NT2/D1 (cell line): ENCODE measurements around the gene VTI1A.

ENCODE experiments used
- DNase-seq: peaks from one replicate; pipeline ENCODE4 v3.0.0-alpha.2; 2011; ENCODE audit warnings: low read depth, low spot score
- H3K27me3 ChIP-seq: 2 replicates; pipeline ENCODE4 v1.6.0; 2011; ENCODE audit warnings: mild to moderate bottlenecking; ENCODE audit not compliant: insufficient read length, insufficient read depth
- H3K36me3 ChIP-seq: 2 replicates; pipeline ENCODE4 v1.6.1; 2011; ENCODE audit warnings: mild to moderate bottlenecking, low read length, mixed read lengths; ENCODE audit not compliant: insufficient read depth, insufficient read length
- H3K4me1 ChIP-seq: 2 replicates; pipeline ENCODE4 v1.5.1; 2011; ENCODE audit not compliant: insufficient read depth, insufficient read length
- H3K4me3 ChIP-seq: 2 replicates; pipeline ENCODE4 v1.5.1; 2011; ENCODE audit warnings: low read depth; ENCODE audit not compliant: insufficient read length
- H3K9ac ChIP-seq: 2 replicates; pipeline ENCODE4 v1.6.0; 2011; ENCODE audit warnings: low read depth; ENCODE audit not compliant: insufficient read length
- H3K9me3 ChIP-seq: 2 replicates; pipeline ENCODE4 v1.5.1; 2011; ENCODE audit warnings: mild to moderate bottlenecking, low read length; ENCODE audit not compliant: insufficient read depth
- SUZ12 ChIP-seq: IDR thresholded peaks from 2 replicates; pipeline ENCODE4 v1.6.1; 2011; ENCODE audit not compliant: insufficient read length, insufficient read depth; ENCODE audit errors: extremely low read depth
- YY1 ChIP-seq: IDR thresholded peaks from 2 replicates; pipeline ENCODE4 v1.6.1; 2011; ENCODE audit not compliant: insufficient read length, insufficient read depth
- ZNF274 ChIP-seq: IDR thresholded peaks from 2 replicates; pipeline ENCODE4 v1.6.1; 2011; ENCODE audit warnings: mild to moderate bottlenecking, low read depth, low read length

VTI1A gene

GRCh38 chr10:112624546-112625048, 177.6 kb downstream of the VTI1A start:
- TF ChIP-seq SUZ12 (no peak), ZNF274 (no peak), YY1 (no peak)
- Histone ChIP-seq H3K9me3 (no peaks in the 10 kb centered on the region), H3K4me1 (no peaks in the 10 kb centered on the region), H3K9ac (no peak overlapping the region), H3K27me3 (no peaks in the 10 kb centered on the region), H3K4me3 (no peak overlapping the region), H3K36me3 (no peaks in the 10 kb centered on the region)
- DNase-seq, result no peak

GRCh38 chr10:112628951-112629609, 182.1 kb downstream of the VTI1A start:
- Histone ChIP-seq H3K4me1 (no peaks in the 10 kb centered on the region), H3K36me3 (no peaks in the 10 kb centered on the region)
- no peak for DNase-seq

GRCh38 chr10:112631501-112632400, 184.7 kb downstream of the VTI1A start:
- no peak for DNase-seq
- Histone ChIP-seq H3K9me3 (no peaks in the 10 kb centered on the region), H3K9ac (no peak overlapping the region), H3K4me1 (no peaks in the 10 kb centered on the region), H3K36me3 (no peaks in the 10 kb centered on the region), H3K27me3 (no peaks in the 10 kb centered on the region), H3K4me3 (no peak overlapping the region)
- no peak for TF ChIP-seq SUZ12
- no peak for TF ChIP-seq ZNF274
- no peak for TF ChIP-seq YY1

More at GRCh38 chr10:112628951-112629609, 182.1 kb downstream of the VTI1A start:
- H3K4me3 ChIP-seq, result no peak overlapping the region
- TF ChIP-seq SUZ12 (no peak), YY1 (no peak), ZNF274 (no peak)
- no peaks in the 10 kb centered on the region for H3K9me3 ChIP-seq
- H3K9ac ChIP-seq, result no peak overlapping the region
- H3K27me3 ChIP-seq, result no peaks in the 10 kb centered on the region

- TF ChIP-seq YY1, result no peak
- H3K36me3 ChIP-seq, result no peaks in the 10 kb centered on the region
- no peak overlapping the region for H3K9ac ChIP-seq
- H3K4me1 ChIP-seq, result no peaks in the 10 kb centered on the region
- H3K9me3 ChIP-seq, result no peaks in the 10 kb centered on the region
- H3K27me3 ChIP-seq, result no peaks in the 10 kb centered on the region
- H3K4me3 ChIP-seq, result no peak overlapping the region
- no peak for DNase-seq
These were observed 187.2 kb downstream of the VTI1A start for GRCh38 chr10:112634096-112634830.

- DNase-seq, result no peak
- no peak for TF ChIP-seq YY1
- TF ChIP-seq SUZ12, result no peak
- TF ChIP-seq ZNF274, result no peak
- Histone ChIP-seq H3K4me1 (no peaks in the 10 kb centered on the region), H3K27me3 (no peaks in the 10 kb centered on the region), H3K9ac (no peak overlapping the region), H3K36me3 (no peaks in the 10 kb centered on the region), H3K9me3 (no peaks in the 10 kb centered on the region), H3K4me3 (no peak overlapping the region)
These were observed 190.9 kb downstream of the VTI1A start for GRCh38 chr10:112637901-112638300.

- DNase-seq, result no peak
- no peak for TF ChIP-seq ZNF274
- TF ChIP-seq SUZ12, result no peak
- no peak for TF ChIP-seq YY1
- Histone ChIP-seq H3K27me3 (no peaks in the 10 kb centered on the region), H3K9ac (no peak overlapping the region), H3K4me3 (no peak overlapping the region), H3K9me3 (no peaks in the 10 kb centered on the region), H3K4me1 (no peaks in the 10 kb centered on the region), H3K36me3 (no peaks in the 10 kb centered on the region)
These were observed 192.3 kb downstream of the VTI1A start for GRCh38 chr10:112639298-112639697.

GRCh38 chr10:112640638-112641037, 193.6 kb downstream of the VTI1A start:
- TF ChIP-seq SUZ12, result no peak
- TF ChIP-seq ZNF274, result no peak
- no peak for TF ChIP-seq YY1
- Histone ChIP-seq H3K9me3 (no peaks in the 10 kb centered on the region), H3K9ac (no peak overlapping the region), H3K27me3 (no peaks in the 10 kb centered on the region), H3K36me3 (no peaks in the 10 kb centered on the region), H3K4me1 (no peaks in the 10 kb centered on the region), H3K4me3 (no peak overlapping the region)
- DNase-seq, result no peak
